ENCODE data around the gene C6orf47.

C6orf47 gene

DNA sequence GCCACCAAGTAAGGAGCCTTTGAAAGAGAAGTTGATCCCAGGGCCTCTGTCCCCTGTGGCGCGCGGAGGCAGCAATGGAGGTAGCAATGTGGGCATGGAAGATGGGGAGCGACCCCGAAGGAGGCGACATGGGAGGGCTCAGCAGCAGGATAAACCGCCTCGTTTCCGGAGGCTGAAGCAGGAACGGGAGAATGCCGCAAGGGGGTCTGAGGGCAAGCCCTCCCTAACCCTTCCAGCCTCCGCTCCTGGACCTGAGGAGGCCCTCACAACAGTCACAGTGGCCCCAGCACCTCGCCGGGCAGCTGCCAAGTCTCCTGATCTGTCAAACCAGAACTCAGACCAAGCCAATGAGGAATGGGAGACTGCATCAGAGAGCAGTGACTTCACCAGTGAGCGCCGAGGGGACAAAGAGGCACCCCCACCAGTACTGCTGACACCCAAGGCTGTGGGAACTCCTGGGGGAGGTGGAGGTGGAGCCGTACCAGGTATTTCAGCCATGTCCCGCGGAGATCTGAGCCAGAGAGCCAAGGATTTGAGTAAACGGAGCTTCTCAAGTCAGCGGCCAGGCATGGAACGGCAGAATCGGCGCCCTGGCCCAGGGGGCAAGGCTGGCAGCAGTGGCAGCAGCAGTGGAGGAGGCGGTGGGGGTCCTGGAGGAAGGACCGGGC is 28.2 kb downstream of the C6orf47 start:
- no peak for DNase-seq

DNA sequence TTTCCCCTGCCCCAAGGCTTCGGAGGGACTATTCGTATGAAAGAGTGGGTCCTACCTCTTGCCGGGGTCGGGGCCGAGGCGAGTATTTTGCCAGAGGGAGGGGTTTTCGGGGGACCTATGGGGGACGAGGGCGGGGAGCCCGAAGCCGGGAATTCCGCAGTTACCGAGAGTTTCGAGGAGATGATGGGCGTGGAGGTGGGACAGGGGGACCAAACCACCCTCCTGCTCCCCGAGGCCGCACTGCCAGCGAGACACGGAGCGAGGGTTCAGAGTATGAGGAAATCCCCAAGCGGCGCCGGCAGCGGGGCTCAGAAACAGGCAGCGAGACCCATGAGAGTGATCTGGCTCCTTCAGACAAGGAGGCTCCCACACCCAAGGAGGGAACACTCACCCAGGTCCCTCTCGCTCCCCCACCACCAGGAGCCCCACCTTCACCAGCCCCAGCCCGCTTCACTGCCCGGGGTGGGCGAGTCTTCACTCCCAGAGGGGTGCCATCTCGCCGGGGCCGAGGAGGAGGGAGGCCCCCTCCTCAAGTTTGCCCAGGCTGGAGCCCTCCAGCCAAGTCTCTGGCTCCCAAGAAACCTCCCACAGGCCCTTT is 28.8 kb downstream of the C6orf47 start:
- no peak for DNase-seq

DNA sequence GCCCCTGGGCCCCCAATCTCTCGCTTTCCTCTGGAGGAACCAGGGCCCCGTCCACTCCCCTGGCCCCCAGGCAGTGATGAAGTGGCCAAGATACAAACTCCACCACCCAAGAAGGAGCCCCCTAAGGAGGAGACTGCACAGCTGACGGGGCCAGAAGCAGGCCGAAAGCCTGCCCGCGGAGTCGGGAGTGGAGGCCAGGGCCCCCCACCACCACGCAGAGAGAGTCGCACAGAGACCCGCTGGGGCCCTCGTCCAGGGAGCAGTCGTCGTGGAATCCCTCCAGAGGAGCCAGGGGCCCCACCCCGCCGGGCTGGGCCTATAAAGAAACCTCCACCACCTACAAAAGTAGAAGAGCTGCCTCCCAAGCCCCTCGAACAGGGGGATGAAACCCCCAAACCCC is 29.4 kb downstream of the C6orf47 start:
- no peak for DNase-seq

DNA sequence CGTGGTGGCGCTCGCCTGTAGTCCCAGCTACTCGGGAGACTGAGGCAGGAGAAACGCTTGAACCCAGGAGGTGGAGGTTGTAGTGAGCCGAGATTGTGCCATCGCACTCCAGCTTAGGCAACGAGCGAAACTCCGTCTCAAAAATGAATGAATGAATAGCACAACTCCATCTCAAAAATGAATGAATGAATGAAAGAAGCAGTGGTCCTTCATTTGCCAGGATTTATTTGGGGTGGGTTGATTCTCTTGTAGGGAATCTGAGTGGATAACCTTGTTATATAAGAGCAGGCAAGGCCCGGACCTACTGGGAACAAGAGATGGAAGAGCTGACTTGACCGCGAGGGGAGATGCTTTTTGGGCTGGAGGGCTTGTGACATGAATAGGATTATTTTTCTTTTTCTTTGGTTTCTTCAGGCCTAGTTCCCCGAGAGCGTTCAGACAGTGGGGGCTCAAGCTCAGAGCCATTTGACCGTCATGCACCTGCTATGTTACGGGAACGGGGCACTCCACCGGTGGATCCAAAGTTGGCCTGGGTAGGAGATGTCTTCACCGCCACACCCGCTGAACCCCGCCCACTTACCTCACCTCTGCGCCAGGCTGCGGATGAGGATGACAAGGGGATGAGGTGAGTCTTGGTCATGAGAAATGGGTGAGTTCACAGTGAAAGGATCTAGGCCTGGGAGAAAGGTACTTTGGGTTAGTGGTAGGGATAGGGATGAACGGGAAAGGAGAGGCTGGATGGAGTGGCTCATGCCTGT is 30.2 kb downstream of the C6orf47 start:
- no peak for DNase-seq

DNA sequence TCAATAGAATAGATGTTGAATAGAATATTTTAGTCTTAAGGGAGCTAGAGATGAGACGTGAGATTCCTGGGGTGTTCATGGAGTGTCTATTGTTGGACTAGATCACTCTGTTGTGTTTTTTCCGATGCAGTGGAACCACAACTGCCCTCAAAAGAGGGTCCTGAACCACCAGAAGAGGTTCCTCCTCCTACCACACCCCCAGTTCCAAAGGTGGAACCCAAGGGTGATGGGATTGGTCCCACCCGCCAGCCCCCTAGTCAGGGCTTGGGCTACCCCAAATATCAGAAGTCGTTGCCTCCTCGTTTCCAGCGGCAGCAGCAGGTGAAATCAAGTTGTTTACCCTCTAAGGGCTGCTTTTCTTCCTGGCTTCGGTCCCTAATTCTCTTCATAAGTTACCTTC is 31.6 kb downstream of the C6orf47 start:
- DNase-seq = no peak

DNA sequence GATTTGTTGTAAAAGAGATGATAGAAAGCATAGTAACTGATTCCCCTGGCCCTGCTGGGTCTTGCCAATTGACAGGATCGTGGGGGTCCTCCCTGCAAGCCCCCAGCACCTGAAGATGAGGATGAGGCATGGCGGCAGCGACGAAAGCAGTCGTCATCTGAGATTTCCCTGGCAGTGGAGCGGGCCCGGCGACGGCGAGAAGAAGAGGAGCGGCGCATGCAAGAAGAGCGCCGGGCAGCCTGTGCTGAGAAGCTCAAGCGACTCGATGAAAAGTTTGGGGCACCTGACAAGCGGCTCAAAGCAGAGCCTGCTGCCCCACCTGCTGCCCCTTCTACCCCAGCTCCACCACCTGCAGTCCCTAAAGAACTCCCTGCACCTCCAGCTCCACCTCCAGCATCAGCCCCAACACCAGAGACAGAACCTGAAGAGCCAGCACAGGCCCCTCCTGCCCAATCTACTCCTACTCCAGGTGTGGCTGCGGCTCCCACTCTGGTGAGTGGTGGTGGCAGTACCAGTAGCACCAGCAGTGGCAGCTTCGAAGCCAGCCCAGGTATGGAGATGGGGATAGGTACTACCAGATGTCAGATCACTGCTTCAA is 32.8 kb downstream of the C6orf47 start:
- no peak for DNase-seq

DNA sequence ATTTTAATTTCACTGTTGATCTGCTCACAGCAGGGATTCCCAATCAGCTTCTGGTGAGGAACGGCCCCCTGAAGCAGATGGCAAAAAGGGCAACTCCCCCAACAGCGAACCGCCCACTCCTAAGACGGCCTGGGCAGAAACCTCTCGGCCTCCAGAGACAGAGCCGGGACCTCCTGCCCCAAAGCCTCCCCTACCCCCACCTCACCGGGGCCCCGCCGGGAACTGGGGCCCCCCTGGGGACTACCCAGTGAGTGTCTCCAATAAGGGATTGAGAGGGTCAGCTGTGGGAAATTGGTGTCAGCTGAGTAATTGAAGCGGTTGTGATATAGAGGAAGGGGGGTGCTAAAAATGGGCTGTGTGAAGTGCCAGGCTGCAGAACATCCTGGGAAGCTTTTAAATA is 33.6 kb downstream of the C6orf47 start:
- DNase-seq = no peak

DNA sequence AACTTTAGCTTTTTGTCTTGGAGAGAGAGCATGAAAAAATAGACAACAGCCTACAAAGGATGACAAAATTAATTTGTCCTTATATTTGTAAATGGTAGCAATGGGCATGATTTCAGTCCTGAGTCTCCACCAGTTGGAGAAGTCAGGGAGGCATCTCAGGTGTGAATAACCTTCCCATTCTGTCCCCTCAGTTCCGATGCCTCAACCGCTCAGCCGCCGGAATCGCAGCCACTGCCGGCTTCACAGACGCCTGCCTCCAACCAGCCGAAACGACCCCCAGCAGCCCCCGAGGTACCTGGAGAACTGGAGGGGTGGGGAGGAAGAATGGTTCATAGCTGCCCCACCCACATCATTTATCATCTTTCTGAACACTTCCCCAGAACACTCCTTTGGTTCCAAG is 36.5 kb downstream of the C6orf47 start:
- DNase-seq = no peak

DNA sequence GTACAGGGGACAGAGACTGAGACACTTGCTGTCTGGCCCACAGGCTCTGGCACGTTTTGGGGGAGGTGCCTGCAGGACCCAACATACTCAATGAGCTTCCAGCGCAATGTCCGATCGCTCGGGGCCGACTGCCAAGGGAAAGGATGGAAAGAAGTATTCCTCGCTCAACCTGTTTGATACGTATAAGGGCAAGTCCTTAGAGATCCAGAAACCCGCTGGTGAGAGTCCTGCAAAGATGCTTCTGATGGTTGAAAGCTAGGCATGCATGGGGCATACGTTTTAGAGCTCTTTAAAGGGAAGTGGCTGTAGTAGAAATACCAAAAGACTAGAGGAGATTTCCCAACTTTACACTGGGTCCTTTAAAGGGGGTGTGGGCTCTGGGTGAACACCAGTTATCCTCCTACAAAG is 37.9 kb downstream of the C6orf47 start:
- no peak for DNase-seq

DNA sequence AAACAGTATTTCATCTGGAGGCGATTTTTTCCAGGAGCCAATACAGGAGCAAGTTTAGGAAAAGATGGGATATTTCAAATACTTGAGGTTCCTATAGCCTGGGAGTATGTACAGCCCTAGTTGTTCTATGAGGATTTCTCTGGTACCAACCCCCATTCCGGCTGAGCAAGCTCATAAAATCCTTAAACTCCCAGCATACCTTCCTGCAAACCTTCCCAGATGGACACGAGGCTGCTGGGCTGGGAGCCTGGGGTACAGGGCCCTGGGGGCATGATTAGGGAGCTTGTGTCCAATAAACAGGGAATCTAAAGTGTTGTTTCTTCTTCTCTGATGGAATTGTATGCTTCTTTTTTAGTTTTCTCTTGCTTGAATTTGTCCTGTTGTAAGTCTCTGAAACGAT is 38.6 kb downstream of the C6orf47 start:
- DNase-seq = no peak

DNA sequence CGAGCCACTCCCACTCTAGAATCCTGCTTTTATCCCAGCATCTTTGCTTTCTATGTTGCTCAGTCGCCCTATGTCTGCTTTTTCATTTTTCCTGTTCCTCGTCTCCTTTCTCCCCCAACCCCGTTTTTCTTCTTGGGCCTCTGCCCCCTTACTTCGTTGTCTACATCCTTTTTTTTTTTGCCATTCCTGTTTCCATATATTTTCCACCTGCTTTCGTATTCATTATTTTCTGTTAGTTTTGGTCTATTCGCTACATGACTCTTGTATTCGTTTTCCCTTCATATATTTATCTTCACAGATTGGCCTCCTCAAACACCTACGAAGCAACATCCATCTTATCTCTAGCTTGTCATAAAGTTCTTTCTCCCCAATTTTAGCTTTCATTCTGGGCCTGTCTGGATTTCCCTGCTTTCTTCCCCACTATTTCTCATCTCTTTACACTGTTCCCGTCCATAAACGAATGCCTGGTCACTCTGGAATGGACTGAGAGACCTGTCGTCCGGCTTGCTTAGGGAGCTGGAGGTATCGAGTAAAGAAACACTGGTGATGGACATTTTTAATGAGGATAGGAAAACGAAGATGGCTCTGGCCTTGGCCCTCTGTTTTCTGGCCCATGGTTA is 39.1 kb downstream of the C6orf47 start:
- DNase-seq = no peak

DNA sequence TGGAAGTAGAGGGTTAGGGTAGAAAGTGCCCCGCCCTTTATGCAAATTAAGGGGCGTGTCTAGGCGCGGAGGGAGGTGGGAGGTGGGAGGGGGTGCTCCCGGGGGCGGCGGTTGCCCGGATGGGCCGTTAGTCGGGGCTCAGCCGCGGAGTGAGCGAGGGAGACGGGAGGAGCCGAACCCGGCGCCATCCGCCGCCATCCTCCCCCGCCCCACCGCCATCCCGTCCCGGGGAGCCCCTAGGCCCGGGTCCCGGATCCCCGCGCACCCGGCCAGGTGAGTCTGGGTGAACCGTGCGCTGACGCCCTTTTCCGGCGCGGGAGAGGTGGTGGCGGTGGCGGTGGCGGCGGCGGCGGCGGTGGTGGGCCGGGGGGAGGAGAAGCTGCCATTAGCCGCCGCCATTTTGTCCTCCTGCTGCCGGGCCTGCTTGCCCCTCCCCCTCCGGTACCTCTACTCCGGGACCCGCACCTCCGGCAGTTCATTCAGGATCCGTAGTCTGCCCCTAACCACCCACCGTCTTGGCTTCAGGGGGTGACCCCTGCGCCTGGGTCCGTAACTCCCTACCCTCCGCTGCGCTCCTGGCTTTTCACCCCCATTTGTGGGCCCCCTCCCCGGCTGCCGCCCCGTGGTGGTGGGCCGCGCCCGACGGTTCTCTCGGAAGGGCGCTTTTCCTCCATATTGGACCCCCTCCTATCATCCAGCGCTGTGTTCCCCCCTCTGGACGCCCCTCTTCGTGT is 39.8 kb downstream of the C6orf47 start, which contains the start of gene PRRC2A:
Gene PRRC2A, plus strand, starts transcription at position 130 of the 734 bp plus-strand sequence. CDS start 2,075 bp downstream, outside the sequence.
- DNase-seq = peak; percentile 94

DNA sequence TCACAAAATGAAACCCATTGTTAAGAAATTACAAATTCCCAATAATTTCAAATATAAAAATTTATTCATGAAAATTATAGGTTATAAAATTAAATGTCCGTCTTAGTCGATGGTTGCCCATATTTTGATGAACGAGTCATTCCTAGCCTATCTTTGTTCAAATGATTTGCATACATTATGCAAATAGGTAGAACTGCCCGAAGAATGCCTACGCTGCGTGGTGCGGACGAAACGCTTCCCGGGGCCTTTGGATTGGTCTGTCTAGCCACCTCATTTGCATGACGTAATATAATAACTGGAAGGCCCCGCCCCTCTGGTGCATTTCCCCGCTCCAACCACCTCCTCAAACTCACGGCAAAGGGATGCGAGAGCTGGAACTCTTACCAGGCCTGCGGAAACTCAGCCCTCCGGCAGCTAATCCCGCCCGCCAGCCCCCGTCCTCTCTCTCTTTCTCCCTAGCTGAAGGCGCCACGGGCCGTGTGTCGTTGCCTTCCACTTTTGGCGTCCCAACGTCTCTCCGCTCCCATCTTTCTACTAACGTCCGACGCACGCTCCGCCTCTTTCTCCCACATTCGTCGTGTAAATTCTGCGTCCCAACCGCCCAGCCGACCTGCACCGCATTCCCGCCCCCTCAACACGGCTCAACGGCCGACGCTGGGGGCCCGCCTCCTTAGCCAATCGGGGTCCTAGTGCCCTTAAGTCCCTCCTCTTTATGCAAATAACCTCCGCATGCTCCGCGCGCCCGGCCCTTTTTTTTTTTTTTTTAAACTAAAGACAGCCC is 40.6 kb downstream of the C6orf47 start:
- DNase-seq = peak; percentile 93

DNA sequence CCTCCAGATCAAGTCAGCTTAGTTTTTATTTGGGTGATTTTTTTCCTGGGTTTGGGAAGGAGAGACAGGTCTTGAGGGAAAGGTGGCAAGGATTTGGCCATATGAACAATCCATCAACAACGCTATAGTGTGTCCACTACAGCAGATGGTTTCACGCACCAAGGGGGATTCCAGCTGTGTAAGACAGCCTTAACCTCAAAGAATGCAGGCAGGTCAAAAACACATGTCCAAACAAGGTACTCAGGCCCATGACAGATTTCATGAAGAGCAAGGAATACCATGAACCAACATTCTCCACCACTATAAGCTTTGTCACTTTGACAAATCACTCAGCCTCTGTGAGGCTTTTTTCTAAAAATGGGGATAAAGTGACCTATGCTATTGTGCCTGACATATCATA is 43.6 kb downstream of the C6orf47 start:
- DNase-seq = no peak

DNA sequence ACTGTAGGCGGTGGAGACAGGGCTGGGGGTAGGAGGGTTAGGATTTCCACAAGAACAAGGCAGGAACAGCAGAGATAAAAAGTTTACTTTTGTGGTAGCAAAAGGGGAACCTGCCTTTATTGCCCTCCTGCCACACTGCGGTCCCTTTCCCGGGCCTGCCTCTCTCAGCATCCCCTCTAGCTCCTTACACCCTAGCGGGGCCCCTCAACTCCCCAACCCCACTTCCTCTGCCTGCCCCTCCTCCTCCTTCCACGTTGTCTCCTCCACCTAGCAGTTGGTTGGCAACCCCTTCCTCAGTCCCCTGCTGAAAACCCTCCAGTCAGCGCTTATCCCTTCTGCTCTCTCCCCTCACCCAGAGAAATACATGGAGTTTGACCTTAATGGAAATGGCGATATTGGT is 44.8 kb downstream of the C6orf47 start:
- DNase-seq = peak; percentile 28

DNA sequence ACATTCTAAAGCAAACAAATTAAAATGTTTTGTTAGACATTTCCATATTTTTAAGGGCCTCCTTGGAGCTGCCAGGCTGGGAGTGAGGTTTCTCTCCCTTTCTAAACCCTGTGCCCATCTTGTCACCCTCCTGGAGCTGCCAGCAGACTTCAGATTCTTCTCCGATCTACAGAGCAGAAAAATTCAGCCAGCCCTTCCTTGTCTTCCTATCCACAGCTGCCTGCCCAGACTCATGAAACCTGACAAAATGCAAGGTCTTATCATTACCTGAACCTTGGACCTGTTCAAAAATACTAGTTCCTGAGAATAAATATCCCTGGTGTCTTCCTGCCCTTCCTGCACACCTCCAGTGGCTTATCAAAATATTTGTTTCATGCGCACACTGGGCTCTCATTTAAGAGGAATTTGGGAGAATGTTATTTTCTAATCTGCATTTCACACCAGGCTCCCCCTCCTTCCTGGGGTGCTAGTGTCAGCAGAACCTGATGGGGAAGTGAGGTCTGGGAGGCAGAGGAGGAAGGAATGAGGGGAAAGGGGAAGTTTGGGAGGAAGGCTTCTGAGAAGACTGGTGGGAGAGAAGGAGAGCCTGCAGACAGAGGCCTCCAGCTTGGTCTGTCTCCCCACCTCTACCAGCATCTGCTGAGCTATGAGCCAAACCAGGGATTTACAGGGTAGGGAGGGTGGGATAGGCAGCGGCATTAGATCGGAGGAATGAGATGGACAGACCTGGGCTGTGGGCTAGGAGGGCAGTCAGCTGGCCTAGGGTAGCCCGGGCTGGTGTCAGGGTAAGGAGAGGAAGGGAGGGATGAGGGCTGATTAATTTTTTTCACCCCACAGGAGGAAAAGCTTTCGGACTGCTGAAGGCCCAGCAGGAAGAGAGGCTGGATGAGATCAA is 45.6 kb downstream of the C6orf47 start, which contains the start of gene AIF1:
Gene AIF1, plus strand, starts transcription at position 551 of the 895 bp plus-strand sequence. Its CDS starts 96 bp downstream, at position 647.
- no peak for DNase-seq

DNA sequence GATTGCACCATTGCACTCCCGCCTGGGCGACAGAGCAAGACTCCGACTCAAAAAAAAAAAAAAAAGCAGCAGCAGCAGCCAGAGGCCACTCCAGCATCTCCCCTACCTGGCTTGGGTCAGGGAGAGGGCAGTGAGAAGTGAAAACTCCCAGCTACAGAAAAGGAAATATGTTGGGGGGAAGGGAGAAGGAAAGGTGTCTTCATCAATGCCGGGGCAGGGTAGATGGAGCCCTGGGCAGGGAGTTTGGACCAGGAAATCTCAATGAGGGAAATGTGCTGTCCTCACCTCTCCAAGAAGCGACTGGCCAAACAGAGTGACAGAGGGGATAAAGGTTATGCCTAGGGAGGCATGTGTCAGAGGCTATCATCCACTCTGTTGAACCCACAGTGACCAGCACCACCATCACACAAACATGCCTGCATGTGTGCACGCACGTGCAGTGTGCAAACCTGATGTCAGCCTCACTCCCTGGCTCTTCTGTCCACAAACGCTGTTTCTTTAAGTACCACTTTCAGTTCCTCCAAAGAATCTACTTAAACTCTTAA is 46.4 kb downstream of the C6orf47 start:
- no peak for DNase-seq

DNA sequence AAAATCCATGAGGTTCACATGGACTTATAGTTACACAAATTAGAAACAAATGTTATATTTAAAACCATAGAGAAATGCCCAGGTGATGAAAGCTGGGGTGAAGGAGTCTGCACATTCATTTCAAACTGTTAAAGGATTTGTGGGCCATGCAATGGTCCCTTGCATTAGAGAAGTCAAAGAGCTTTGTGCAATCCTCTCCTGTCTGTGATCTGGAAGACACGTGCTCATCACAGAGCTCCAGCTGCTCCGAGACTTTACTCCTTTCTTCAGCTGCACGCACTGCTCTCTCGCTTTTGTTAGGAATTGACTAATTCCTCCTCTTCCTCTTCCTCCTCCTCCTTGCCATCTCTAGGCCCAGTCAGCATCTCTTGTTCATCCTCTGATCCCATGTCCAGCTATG is 49.6 kb downstream of the C6orf47 start:
- DNase-seq = no peak

DNA sequence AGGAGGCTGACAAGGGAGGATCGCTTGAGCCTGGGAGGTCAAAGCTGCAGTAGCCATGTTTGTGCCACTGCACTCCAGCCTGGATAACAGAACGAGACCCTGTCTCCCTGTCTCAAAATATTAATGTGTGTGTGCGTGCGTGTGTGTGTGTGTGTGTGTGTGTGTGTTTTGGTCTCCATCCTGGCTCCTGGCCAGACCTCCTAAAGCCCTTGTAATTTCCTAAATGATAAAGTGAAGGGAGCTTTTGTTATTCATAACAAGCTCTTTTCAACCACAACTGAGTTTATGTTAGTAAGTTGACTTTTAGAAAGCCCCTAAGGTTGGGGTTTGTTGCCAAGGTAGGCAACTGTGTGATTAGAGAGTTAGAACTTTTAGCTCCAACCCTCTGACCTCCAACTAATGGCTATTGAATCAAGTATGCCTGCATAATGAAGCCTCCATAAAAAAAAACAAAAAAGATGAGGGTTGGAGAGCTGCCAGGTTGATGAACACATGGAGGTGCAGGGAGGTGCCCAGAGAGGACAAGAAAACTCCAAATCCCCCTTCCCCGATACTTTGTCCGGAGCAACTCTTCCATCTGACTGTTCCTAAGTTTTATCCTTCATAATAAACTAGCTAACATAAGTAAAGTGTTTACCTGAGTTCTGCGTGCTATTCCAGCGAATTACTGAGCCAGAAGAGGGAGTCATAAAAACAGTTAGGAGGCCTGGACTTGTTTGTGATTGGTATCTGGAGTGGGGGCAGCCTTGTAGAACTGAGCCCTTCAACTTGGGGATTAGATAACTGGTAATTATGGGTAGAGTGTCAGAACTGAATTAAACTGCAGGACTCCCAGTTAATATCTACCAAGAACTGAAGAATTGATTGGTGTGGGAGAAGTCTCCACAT is 50.8 kb downstream of the C6orf47 start:
- DNase-seq = no peak

Data from stimulated activated CD4-positive, alpha-beta T cell treated with anti-CD3 and anti-CD28 coated beads, Interleukin-12 subunit alpha, Interleukin-12 subunit beta, amount 100 ng/mL, for 4 hours (primary cell).